ENCODE measurements around the gene PTPRN2.
"Not testable (repeated sequence)": the region's sequence is repeated elsewhere in the genome, so short reads cannot be mapped to it uniquely, and the experiment has no call there.

PTPRN2 gene

DNA sequence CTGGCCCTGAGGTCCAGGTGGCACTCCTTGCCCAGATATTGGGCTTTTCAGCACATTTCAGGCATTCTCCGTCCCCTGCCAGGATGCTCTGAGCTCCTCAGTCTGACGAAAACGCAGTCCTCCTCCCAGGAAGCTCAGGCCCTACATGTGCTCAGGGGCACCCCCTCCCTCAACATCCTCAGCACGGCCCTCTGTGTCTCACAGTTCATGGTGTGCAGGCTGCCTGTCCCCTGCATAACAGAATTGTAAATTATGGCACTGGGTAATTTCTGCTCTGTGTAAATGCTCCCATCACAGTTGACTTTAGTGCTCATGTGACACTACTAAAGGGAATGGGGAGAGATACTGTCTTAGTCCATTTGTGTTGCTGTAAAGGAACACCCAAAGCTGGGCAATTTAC, 687.1 kb downstream of the PTPRN2 start:
- DNase-seq (ENCODE audit: low read depth): no peak

DNA sequence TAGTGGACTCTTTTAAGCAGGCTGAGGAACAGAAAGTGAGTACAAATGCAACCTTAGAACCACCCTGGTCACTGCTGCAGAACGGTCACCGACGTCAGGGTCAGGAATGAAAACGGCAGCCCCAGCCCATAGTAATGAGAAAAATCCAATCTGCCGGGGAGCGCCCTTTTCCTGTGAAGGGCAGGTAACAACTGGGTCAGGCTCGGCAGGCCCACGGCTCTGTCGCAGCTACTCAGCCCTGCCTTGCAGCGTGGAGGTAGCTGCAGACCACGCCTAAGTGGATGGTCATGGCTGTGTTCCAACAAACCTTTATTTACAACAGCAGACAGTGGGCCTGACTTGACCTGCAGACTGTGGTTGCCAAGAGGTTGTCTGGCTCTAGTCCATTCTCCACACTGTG, 687.6 kb downstream of the PTPRN2 start:
- no peak for DNase-seq (ENCODE audit: low read depth)

DNA sequence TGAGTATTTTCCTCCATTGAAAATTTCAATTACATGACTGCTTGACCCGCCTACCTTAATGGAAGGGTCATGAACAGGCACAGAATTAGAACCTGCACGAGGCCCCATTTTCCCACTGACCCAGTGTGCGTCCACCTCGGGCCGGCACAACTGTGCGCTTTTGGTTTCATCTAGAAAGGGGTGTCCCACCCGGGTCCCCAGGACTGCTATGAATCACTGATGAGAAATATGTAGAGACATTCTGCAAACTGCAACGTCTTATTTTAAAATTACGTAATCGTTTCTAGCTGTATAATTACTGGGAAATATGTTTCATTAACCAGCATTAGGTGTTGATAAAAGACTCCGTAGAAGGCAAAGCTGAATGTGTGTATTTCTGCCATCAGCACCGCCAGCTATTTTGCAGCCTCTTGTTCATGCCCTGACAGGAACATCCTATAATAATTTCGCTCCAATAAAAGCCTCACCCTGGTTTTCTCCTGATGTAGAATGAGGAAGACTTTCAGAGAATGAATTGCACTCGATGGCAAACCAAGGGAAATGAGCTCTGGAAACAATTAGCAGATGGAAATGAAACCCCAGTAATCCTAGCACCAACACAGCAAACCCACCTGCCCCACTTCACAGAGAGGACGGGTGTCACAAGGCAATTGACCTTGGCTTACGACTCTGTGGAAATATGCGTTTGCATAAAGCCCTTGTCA, 688.7 kb downstream of the PTPRN2 start:
- no peak for DNase-seq (ENCODE audit: low read depth)

DNA sequence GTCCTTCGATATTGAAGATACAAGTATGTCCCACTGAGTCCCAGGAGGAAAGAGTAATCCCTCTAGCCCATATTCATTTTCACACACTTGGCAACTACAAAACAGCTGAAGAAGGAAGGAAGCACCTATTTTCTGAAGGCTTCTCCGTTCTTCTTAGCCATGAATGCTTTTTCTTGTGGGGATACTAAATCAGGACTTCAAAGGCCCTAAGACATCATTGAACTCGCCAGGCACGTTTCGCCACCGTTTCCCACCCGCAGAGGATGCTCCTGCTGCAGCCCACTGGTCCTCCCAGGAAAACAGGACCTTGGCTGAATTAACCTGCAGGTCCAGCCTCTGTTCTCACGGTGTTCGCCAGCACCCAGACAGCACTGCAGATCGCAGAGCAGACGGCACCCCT, 689.4 kb downstream of the PTPRN2 start:
- no peak for DNase-seq (ENCODE audit: low read depth)

DNA sequence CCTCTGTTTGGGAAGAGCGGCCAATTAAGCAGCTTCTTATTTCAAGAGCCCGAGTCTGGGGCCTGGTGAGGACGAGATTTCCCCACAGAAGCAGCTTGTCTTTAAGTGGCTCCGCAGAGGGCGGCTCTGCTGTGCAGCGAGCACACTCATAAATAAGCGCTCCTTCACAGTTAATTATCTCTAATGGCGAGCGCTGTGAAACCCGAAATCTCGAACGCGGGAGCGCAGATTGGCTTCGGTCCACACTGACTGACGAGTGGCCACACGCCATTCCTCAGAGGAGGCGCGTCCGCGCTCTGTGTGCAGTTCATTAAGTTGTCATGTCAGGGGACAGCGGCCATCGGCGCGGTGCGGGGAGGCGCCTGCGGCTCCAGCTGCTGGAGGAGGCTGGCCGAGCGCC, 689.9 kb downstream of the PTPRN2 start:
- no peak for DNase-seq (ENCODE audit: low read depth)

DNA sequence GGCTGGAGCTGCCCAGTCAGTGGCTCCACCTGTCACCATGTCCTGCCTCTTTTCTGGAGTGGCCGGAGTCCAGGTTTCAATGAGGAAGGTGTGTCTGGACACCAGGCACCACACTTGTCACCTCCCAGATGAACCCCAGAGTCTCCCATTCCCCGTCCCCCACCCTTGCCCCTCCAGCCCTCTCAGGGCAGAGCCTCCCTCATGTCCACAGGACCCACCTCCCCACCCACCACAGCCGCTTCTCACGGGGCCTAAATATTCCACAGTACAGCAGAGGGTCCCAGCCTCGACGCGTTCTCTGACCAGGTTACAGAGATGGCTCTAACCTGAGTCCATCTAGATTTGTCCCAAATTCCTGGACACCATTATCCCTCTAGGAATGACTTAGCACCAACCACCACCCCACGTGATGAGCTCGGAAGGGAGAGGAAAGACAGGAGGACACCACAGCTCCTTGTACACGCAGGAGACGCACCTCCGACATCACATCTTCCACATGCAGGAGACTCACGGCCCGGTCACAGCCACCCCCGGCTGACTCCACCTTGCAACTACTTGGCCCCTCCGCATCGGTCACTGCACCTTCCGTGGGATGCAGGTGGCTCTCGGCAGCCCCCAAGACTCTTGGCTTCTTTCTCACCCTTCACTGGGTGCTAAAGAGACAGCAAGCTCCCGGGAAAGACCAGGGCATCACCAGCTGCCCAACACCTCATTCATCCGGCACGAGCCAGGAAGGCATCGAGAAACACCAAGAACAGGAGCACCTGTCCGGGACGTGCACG, 690.7 kb downstream of the PTPRN2 start:
- no peak for DNase-seq (ENCODE audit: low read depth)

DNA sequence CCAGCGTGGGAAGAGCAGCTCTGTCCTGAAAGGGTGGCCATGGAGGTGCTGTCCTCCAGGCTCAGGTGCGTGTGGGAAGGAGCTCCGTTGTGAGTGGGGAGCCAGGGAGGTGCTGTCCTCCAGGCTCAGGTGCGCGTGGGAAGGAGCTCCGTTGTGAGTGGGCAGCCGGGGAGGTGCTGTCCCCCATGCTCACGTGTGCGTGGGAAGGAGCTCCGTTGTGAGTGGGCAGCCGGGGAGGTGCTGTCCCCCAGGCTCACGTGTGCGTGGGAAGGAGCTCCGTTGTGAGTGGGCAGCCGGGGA, 691.3 kb downstream of the PTPRN2 start:
- DNase-seq (ENCODE audit: low read depth): not testable (repeated sequence)

DNA sequence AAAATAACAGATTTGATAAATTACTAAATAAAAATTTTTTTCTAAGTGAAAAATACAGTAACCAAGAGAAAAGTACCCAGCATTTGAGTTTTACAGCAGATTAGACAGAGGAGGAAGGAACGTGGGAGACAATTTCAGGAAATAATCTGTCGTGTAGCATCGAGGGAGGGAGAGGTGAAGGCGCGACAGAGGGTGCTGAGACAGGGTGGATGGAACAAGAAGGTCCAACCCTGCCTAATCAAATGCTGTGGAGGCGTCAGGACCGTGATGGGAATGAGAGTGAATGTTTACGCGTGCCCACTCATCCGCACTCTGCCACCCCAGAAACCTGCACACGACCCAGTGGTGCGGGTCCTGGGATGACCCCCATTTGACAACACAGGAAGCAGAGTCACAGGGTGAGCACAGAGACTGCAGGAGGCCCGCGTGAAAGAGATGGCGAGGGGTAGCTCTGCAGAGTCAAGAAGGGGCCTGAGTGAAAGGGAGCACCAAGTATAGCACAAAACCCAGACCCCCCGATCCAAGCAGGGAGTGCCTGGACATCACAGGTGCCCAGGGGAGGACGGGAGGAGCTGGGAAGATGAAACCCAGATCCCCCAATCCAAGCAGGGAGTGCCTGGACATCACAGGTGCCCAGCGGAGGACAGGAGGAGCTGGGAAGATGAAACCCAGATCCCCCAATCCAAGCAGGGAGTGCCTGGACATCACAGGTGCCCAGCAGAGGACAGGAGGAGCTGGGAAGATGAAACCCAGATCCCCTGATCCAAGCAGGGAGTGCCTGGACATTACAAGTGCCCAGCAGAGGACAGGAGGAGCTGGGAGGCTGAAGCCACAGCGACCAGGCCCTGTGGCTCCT, 691.9 kb downstream of the PTPRN2 start:
- no peak for DNase-seq (ENCODE audit: low read depth)

DNA sequence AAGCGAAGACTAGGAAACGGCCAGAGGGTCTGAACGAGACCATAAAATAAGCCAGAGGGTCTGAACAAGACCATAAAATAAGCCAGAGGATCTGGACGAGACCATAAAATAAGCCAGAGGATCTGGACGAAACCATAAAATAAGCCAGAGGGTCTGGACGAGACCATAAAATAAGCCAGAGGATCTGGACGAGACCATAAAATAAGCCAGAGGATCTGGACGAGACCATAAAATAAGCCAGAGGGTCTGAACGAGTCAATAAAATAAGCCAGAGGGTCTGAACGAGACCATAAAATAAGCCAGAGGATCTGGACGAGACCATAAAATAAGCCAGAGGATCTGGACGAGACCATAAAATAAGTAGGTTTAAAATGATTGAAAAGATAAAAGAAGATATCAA, 692.5 kb downstream of the PTPRN2 start:
- DNase-seq (ENCODE audit: low read depth): not testable (repeated sequence)

DNA sequence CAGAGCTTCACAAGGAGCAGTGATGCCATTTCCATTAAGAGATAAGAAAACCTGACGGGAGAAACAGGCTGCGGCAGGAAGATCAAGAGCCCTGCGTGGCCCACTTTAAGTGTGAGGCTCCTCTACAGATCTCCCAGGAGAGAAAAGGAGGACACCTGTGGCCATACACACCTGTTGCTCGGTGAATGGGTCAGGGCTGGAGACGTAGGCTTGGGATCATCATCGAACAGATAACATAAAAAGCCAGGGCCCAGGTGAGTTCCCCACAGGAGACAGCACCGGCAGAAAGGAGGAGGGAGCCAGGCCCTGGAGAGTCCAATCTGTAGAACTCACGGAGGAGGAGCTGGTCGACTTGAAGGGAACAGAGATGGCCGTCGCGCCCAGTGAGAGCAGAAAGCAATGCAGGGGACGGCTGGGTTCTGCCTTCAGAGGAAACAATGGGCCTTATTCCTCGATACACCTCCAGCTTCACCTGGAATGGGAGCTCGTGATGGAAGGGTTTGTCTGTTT, 694.0 kb downstream of the PTPRN2 start:
- DNase-seq (ENCODE audit: low read depth): no peak

DNA sequence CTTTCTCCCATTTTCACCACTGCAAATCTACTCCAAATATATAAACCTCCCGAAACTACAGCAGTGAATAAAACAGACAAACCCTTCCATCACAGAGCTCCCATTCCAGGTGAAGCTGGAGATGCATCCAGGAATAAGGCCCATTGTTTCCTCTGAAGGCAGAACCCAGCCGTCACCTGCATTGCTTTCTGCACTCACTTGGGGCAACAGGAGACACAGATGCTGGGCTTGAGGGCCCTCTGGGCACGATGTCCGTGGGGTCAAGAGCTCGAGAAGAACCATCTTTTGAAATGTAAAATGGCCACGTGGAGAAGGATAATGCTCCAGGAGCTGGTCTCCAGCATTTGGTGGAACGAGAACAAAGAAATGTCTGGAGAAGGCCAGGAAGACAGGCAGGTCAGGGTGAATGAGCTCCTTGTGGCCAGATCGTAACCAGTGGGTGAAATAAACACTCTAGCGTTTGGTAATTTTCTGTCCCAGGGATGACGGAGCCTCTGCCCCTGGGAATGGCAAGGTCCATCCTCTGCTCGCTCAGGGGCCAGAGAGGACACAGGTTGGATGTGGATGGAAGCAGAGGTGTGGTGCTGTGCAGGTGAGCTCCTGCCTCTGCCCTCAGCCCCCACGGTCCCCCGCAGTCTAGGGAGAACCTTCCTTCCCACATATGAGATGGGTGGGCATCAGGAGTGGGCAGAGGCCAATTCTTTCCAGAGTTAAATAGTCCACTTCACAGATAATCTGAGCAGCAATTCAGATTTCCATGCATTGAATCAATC, 694.7 kb downstream of the PTPRN2 start:
- DNase-seq (ENCODE audit: low read depth): no peak

DNA sequence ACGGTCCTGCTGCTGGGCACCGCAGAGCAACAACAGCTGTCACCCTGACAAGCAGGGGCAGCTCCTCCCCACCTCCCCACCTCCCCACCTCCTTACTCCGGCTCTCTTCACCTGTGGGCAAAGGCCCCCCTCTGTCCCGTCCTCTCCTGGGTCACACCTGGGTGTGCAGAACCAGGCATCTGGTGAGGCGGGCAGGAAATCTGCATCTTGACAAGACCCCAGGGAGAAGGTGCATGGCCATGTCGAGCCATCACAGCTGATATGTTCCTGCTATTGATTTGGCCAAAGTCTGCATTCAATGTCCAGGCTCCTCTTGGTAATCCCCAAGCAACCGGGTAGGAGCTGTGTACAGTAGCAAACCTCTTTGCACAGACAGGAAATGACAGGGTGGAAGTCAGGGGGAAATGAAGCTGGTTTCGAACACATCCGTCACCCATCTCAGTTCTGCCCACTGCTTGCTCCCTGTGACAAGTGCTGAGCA, 696.7 kb downstream of the PTPRN2 start:
- no peak for DNase-seq (ENCODE audit: low read depth)

DNA sequence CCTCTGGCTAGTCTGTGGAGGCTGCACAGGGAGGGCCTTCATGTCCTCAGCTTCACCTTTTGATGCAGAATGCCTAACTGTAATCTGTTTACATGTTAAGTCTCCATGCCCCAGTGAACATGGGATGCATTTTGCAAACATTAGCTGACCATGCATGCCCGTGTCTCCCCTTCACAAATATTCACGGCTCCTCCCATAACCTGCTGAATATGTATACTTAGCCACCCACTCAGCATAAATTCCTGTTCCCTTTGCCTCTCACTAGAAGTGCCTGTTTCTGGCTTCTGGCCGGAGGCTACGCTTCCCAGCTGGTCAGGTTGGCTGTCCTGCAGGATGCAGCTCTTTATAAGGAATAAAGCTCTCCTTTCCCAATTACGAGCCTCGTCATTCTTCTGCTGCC, 698.1 kb downstream of the PTPRN2 start:
- DNase-seq (ENCODE audit: low read depth): no peak

DNA sequence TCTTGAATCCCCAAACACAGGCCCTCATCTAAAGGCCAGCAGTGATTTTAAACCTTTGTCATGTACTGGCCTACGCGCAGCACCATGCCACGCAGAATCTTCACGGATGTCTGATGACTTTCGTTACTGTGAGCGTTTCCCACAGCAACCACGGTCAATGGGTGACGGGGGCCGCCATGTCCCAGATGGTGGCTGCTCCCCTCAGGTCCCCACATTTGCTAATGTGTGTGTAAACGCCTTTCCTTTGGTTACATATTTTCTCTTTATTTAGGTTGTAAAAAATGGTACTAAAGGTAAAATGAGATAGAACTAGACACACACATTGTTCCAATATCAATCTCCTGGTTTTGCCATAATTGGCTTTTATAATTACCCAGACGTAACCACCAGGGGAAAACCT, 699.0 kb downstream of the PTPRN2 start:
- no peak for DNase-seq (ENCODE audit: low read depth)

DNA sequence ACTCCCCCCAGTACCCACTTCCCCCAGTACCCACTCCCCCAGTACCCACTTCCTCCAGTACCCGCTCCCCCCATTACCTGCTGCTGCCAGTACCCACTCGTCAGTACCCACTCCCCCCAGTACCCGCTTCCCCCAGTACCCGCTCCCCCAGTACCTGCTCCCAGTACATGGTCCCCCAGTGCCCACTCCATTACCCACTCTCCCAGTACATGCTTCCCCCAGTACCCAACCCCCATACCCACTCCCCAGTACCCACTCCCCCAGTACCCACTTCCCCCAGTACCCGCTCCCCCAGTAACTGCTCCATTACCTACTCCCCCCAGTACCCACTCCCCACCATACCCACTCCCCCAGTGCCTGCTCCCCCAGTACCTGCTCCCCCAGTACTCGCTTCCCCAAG, 700.2 kb downstream of the PTPRN2 start:
- DNase-seq (ENCODE audit: low read depth): no peak

DNA sequence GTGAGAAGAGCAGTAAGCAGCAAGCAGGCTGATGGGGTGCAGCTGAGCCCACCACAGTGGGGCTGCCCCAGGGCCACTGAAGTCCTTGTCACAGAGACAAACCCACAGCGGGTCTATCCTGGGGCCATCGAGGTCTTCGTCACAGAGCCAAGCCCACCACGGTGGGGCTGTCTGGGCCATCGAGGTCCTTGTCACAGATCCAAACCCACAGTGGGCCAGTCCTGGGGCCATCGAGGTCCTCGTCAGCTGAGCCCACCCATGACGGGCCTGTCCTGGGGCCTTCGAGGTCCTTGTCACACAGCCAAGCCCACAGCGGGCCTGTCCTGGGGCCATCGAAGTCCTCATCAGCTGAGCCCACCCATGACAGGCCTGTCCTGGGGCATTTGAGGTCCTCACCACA, 700.9 kb downstream of the PTPRN2 start:
- no peak for DNase-seq (ENCODE audit: low read depth)

DNA sequence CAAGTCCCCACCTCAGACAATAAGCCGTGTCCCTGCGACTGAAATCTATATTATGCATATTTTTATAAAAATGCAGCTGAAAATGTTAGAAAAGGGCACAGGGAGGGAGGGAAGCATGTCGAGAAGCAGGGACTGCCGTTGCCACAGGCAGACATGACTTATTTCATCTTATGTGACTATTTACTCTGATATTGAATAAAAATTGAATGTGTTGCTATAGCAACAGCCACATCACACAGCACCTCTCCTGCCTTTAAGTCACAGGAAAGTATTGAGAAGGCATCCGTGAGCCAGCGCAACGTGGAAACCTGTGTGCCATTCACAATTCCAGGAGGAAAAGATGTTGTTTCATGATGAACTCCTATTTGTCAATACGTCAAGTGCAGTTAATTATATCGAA, 701.4 kb downstream of the PTPRN2 start:
- DNase-seq (ENCODE audit: low read depth): no peak

DNA sequence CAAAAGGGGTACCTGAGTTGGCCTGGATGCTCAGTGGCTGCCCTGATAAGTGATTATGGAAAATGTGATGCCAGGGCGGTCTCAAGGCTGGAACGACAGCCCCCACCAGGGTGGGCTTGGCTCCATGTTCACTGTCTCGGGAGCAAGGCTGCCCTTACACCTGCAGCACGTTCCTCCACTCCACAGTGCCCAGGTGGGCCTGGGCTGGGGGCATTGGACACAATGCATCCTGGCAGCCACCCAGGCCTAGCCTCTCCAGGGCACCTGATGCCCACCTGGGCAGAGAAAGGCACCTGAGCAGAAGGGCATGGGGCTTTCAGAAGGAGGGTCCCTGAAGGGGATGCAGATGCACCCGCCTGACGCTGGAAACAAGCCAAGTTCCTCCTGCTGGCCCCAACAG, 702.5 kb downstream of the PTPRN2 start:
- DNase-seq (ENCODE audit: low read depth): no peak

DNA sequence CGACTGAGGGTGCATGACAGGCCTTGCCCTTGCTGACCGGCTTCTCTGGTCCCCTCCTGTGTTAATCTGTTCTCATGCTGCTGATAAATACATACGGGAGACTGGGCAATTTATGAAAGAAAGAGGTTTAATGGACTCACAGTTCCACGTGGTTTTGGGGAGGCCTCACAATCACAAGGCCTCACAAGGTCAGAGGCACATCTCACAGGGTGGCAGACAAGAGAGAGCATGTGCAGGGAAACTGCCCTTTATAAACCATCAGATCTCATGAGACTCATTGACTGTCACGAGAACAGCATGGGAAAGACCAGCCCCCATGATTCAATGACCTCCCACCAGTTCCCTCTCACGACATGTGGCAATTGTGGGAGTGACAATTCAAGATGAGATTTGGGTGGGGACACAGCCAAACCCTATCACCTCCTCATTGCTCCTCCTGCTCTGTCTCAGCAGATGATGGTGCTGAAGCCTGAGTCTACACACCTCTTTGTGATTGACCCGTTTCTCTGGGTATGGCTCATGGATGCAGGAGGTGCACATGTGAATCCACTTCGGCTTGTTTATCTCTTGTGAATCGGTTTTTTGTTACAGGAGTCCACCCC, 703.1 kb downstream of the PTPRN2 start:
- DNase-seq (ENCODE audit: low read depth): no peak

DNA sequence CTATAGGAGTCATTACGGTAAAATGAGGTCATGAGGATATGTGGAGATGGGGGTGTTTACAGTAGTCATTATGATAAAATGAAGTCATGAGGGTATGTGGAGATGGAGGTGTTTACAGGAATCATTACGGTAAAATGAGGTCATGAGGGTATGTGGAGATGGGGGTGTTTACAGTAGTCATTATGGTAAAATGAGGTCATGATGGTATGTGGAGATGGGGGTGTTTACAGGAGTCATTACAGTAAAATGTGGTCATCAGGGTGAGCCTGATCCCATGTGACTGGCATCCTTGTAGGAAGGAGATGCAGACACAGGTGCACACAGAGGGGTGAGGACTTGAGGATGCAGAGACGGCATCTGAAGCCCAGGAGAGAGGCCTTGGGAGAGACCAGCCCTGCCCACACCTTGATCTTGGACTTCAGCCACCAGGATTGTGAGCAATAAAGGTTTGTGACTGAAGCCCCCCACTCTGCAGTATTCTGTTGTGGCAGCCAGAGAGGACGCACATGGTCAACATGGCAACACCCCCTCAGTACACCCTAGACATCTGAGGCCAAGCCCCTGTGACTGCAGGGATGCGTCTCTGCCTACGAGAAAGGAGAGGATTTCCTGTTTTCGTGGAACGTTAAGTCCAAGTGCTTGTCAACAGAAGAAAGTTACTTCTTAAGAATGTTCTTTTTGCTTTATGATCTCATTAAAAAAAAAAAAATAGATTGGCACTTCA, 706.4 kb downstream of the PTPRN2 start:
- DNase-seq (ENCODE audit: low read depth): no peak

DNA sequence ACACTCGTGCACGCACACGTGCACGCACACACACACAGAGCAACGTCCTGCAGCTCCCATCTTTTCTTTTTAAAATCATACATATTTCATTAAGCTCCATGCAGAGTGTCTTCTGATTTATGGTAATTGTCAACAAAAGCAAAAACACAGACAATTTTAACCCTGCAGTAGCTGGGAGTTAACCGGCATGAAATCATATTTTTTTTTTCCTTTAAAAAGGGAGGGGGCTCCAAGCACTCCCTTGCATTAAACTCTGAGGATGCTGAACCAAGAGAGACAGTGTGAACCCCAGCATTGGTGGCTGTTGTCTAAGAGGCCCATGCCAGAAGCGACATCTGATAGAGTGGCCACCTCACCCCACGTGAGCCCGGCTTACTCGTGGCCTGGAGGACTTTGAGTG, 708.2 kb downstream of the PTPRN2 start:
- no peak for DNase-seq (ENCODE audit: low read depth)
